SK-N-MC (cell line): ENCODE data around the gene RBBP5.

Experiments
- DNase-seq: peaks from one replicate; pipeline ENCODE4 v3.0.0-alpha.2; 2011; ENCODE audit warnings: low read depth, low spot score
- H3K27ac ChIP-seq: fragments of 200-600 bp; sonication (generic); 2 replicates; pipeline ENCODE4 v1.5.1; 2016; ENCODE audit warnings: mixed run types
- H3K36me3 ChIP-seq: fragments of 200-600 bp; sonication (generic); 2 replicates; pipeline ENCODE4 v1.6.1; 2017; ENCODE audit warnings: antibody characterized with exemption, low read length, mixed read lengths; ENCODE audit not compliant: insufficient read depth
- H3K4me3 ChIP-seq: fragments of 200-600 bp; sonication (generic); 2 replicates; pipeline ENCODE4 v1.5.1; 2016
- H3K9ac ChIP-seq: fragments of 200-600 bp; sonication (generic); 2 replicates; pipeline ENCODE4 v1.8.0; 2017; ENCODE audit warnings: mixed run types, mixed read lengths; ENCODE audit not compliant: insufficient read length
- H3K9me3 ChIP-seq: fragments of 200-600 bp; sonication (generic); 2 replicates; pipeline ENCODE4 v1.6.1; 2017; ENCODE audit warnings: low read depth, mild to moderate bottlenecking, antibody characterized with exemption, low read length, moderate library complexity, mixed read lengths
- EZH2 ChIP-seq: fragments of 200-600 bp; sonication (generic); IDR thresholded peaks from one replicate; pipeline ENCODE4 v1.6.1; 2017; ENCODE audit warnings: antibody characterized with exemption
- FOXP2 ChIP-seq: optimal IDR thresholded peaks from 2 replicates; pipeline ENCODE3; 2011; ENCODE audit warnings: mild to moderate bottlenecking, moderate library complexity; ENCODE audit not compliant: insufficient read depth; ENCODE audit errors: extremely low read length, control extremely low read depth
- POLR2AphosphoS5 ChIP-seq: IDR thresholded peaks from 2 replicates; pipeline ENCODE4 v1.6.1; 2012; ENCODE audit warnings: mild to moderate bottlenecking, low read depth, low read length, borderline replicate concordance

The RBBP5 gene

GRCh38 chr1:205137901-205138300, 16.1 kb upstream of the RBBP5 start:
- no peak overlapping the region for H3K9ac ChIP-seq
- H3K27ac ChIP-seq, result no peak overlapping the region
- H3K4me3 ChIP-seq, result no peak overlapping the region
- no peak for TF ChIP-seq EZH2
- TF ChIP-seq POLR2AphosphoS5, result no peak
- no peak for TF ChIP-seq FOXP2
- H3K9me3 ChIP-seq, result no peaks in the 10 kb centered on the region
- no peak for DNase-seq
- H3K36me3 ChIP-seq, result no peaks in the 10 kb centered on the region

GRCh38 chr1:205133287-205133686, 11.5 kb upstream of the RBBP5 start:
- Histone ChIP-seq H3K36me3 (no peaks in the 10 kb centered on the region), H3K9me3 (no peaks in the 10 kb centered on the region), H3K27ac (no peak overlapping the region), H3K4me3 (no peak overlapping the region), H3K9ac (no peak overlapping the region)
- no peak for DNase-seq
- TF ChIP-seq EZH2, result no peak
- no peak for TF ChIP-seq POLR2AphosphoS5
- no peak for TF ChIP-seq FOXP2

DNA sequence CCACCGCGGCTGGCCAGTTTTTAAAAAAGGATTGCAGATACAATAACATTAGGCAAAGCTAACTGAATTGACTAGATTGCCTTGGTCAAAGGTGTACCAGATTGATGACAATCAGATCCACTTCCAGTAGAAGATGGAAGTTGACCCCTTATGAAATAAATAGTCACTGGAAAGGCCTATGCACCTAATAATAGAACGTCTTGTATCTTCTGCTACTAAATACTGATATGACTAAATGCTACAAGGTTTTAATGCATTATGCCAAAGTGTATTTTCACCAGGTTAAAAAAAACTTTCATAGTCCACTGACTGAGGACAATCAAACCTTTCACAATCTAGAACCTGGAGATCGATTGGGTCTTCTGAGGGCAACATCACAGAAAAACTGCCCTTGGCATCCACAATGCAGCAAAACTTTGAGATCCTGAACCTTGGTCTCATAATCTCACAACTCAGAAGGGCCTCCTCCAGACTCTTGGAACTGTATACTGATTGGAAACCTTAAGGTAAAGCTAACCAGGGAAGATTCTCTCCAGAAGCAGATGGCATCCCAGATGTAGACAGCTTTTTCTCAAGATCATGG, 7.8 kb upstream of the RBBP5 start:
- no peak for TF ChIP-seq POLR2AphosphoS5
- TF ChIP-seq EZH2, result no peak
- no peak for TF ChIP-seq FOXP2

DNA sequence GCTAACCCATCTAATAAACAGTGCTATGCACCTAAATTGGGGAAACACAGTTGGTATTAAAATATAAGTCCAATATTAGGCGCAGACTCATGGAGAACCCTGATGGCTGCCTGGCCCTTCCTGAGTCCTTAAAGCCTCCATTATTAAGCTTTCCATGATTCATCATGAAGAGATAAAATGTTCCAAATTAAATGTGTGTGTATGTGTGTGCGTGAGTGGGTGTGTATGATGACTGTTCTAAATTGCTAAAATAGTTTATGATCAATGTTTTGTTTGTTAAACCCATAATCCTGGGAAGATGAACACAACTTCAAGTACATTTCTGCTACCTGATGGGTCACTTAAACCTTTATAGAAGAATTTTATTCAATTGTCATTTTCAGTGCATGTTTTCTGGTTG, 6.3 kb upstream of the RBBP5 start:
- TF ChIP-seq FOXP2 (no peak), POLR2AphosphoS5 (no peak), EZH2 (no peak)
- no peak for DNase-seq
- H3K27ac ChIP-seq, result no peak overlapping the region
- H3K9me3 ChIP-seq, result no peaks in the 10 kb centered on the region
- no peak overlapping the region for H3K4me3 ChIP-seq
- no peaks in the 10 kb centered on the region for H3K36me3 ChIP-seq
- no peak overlapping the region for H3K9ac ChIP-seq

More for the DNA sequence above, 7.8 kb upstream of the RBBP5 start:
- Histone ChIP-seq H3K9ac (no peak overlapping the region), H3K36me3 (no peaks in the 10 kb centered on the region), H3K9me3 (no peaks in the 10 kb centered on the region), H3K27ac (no peak overlapping the region), H3K4me3 (no peak overlapping the region)
- no peak for DNase-seq

- Histone ChIP-seq H3K9ac (no peak overlapping the region), H3K9me3 (no peaks in the 10 kb centered on the region), H3K36me3 (no peaks in the 10 kb centered on the region), H3K4me3 (no peak overlapping the region), H3K27ac (no peak overlapping the region)
- TF ChIP-seq POLR2AphosphoS5, result no peak
- no peak for TF ChIP-seq EZH2
- no peak for TF ChIP-seq FOXP2
- no peak for DNase-seq
Measured at GRCh38 chr1:205127646-205128045, 5.9 kb upstream of the RBBP5 start.

GRCh38 chr1:205124726-205125125, 2.9 kb upstream of the RBBP5 start:
- H3K9ac ChIP-seq, result no peak overlapping the region
- no peaks in the 10 kb centered on the region for H3K9me3 ChIP-seq
- DNase-seq, result no peak
- no peak overlapping the region for H3K4me3 ChIP-seq
- no peak overlapping the region for H3K27ac ChIP-seq
- TF ChIP-seq FOXP2 (no peak), EZH2 (no peak), POLR2AphosphoS5 (no peak)
- H3K36me3 ChIP-seq, result no peaks in the 10 kb centered on the region; the same call in 1 of the 2 replicates

DNA sequence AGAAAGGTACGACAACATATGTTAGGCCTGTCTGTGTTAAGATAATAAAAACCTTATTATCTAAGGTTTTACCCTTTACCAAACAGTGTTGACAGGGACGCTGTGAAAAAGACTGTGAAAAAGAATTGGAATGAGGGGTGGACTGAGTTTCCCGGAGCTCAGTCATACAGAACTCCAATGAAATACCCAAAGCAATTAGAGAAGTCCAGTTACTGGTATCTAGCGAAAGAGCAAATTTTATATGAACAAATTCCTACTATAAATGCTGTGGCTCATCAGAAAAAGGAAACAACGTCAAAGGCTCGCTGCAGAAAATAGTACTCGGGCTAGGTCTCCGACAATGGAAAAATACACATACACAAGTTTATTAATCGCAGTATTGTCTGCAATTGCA, 708 bp upstream of the RBBP5 start:
- DNase-seq, result no peak
- TF ChIP-seq EZH2 (no peak), POLR2AphosphoS5 (no peak), FOXP2 (no peak)
- peak overlapping the region; percentile 96 for H3K4me3 ChIP-seq
- peak overlapping the region; percentile 96 for H3K27ac ChIP-seq
- peak overlapping the region; percentile 98 for H3K9ac ChIP-seq
- H3K36me3 ChIP-seq, result peaks cover 8% of the 10 kb centered on the region; the same call in 1 of the 2 replicates
- H3K9me3 ChIP-seq, result no peaks in the 10 kb centered on the region

GRCh38 chr1:205118752-205119151, 3.0 kb downstream of the RBBP5 start:
- H3K36me3 ChIP-seq, result peaks cover 27% of the 10 kb centered on the region
- DNase-seq, result no peak
- no peaks in the 10 kb centered on the region for H3K9me3 ChIP-seq
- no peak overlapping the region for H3K9ac ChIP-seq
- no peak overlapping the region for H3K27ac ChIP-seq
- no peak overlapping the region for H3K4me3 ChIP-seq
- TF ChIP-seq POLR2AphosphoS5, result no peak
- no peak for TF ChIP-seq FOXP2
- no peak for TF ChIP-seq EZH2

GRCh38 chr1:205111354-205111753, 10.4 kb downstream of the RBBP5 start:
- Histone ChIP-seq H3K27ac (no peak overlapping the region), H3K4me3 (no peak overlapping the region), H3K9ac (no peak overlapping the region), H3K9me3 (no peaks in the 10 kb centered on the region), H3K36me3 (peaks cover 53% of the 10 kb centered on the region)
- TF ChIP-seq EZH2, result no peak
- TF ChIP-seq POLR2AphosphoS5, result no peak
- TF ChIP-seq FOXP2, result no peak
- DNase-seq, result no peak
